ENCODE results near the gene DNM3.

DNM3 gene

DNA sequence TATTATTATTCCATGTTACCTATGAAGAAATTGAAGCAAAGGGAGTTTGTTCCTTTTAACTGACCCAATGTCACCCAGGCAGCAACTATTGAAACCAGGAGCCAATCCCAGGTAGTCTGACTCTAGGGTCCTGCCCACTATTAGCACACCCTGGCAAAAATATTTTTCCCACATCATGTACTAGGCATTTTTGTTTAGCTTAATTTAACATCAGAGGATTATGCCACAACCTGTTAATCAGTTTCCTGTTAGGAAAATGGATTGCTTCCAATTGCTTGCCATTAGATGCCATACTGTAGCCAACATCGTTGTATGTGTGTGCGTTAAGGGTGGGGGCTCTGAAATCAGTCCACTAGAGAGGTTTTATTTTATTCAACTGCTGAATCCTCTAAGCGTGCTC, 281.1 kb downstream of the DNM3 start:
- H3K9me3 ChIP-seq (replicated peaks; ENCODE audit: insufficient read depth, low read length) = no peaks in the 10 kb centered on the region
- no peaks in the 10 kb centered on the region for H3K4me1 ChIP-seq (ENCODE audit: low read length)
- no peaks in the 10 kb centered on the region for H3K27me3 ChIP-seq (replicated peaks; ENCODE audit: insufficient read depth, low read length)
- no peaks in the 10 kb centered on the region for H4K20me1 ChIP-seq (ENCODE audit: insufficient read depth, low read length)
- no peaks in the 10 kb centered on the region for H3K79me2 ChIP-seq (ENCODE audit: low read length)
- H3K4me2 ChIP-seq (ENCODE audit: low read depth, low read length) = no peak overlapping the region
- H3F3A ChIP-seq (ENCODE audit: insufficient read depth, low read length) = no peaks in the 10 kb centered on the region
- no peak overlapping the region for H3K4me3 ChIP-seq (ENCODE audit: low read length)
- no peaks in the 10 kb centered on the region for H3K9me2 ChIP-seq (replicated peaks; ENCODE audit: insufficient read depth, low read length)
- DNase-seq = no peak
- H3K9ac ChIP-seq (ENCODE audit: low read length) = no peak overlapping the region
- H3K27ac ChIP-seq (ENCODE audit: low read length) = no peak overlapping the region
- no peak for TF ChIP-seq EZH2 (optimal IDR thresholded peaks at IDR 0.05; ENCODE audit: low read depth, low read length)
- TF ChIP-seq, protein P1, sequence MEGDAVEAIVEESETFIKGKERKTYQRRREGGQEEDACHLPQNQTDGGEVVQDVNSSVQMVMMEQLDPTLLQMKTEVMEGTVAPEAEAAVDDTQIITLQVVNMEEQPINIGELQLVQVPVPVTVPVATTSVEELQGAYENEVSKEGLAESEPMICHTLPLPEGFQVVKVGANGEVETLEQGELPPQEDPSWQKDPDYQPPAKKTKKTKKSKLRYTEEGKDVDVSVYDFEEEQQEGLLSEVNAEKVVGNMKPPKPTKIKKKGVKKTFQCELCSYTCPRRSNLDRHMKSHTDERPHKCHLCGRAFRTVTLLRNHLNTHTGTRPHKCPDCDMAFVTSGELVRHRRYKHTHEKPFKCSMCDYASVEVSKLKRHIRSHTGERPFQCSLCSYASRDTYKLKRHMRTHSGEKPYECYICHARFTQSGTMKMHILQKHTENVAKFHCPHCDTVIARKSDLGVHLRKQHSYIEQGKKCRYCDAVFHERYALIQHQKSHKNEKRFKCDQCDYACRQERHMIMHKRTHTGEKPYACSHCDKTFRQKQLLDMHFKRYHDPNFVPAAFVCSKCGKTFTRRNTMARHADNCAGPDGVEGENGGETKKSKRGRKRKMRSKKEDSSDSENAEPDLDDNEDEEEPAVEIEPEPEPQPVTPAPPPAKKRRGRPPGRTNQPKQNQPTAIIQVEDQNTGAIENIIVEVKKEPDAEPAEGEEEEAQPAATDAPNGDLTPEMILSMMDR (IDR thresholded peaks at IDR 0.05; ENCODE audit: low read length) = no peak
- no peak for TF ChIP-seq EZH2phosphoT487 (IDR thresholded peaks at IDR 0.05; ENCODE audit: low read length)
- H2AFZ ChIP-seq (ENCODE audit: low read length) = no peak overlapping the region
- H3K36me3 ChIP-seq (replicated peaks; ENCODE audit: insufficient read depth, low read length) = no peaks in the 10 kb centered on the region

DNA sequence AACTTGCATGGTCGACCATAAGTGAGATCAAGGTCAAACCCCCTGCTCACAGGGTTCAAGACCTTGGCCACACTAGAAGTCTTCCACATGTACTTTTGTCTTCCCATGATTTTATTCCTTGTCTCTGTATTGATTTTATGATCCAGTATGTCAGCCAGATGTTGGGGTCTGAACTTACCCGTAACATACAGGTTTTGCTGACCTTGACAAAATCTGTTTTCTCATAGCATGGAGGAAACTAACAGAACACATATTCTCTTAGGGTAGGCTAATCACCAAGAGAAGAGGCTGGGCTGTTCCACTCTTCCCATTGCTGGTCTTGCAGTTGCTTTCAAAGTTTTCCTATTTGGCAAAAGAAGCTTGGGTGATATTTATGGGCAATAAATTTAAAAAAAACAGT, 284.0 kb downstream of the DNM3 start:
- H3K9ac ChIP-seq (ENCODE audit: low read length) = no peak overlapping the region
- H3K36me3 ChIP-seq (replicated peaks; ENCODE audit: insufficient read depth, low read length) = no peaks in the 10 kb centered on the region
- no peak overlapping the region for H3K27ac ChIP-seq (ENCODE audit: low read length)
- H3K9me2 ChIP-seq (replicated peaks; ENCODE audit: insufficient read depth, low read length) = no peaks in the 10 kb centered on the region
- no peak for DNase-seq
- no peak overlapping the region for H3K4me2 ChIP-seq (ENCODE audit: low read depth, low read length)
- H2AFZ ChIP-seq (ENCODE audit: low read length) = no peak overlapping the region
- H3K9me3 ChIP-seq (replicated peaks; ENCODE audit: insufficient read depth, low read length) = no peaks in the 10 kb centered on the region
- H4K20me1 ChIP-seq (ENCODE audit: insufficient read depth, low read length) = no peaks in the 10 kb centered on the region
- H3K4me3 ChIP-seq (ENCODE audit: low read length) = no peak overlapping the region
- no peaks in the 10 kb centered on the region for H3F3A ChIP-seq (ENCODE audit: insufficient read depth, low read length)
- no peak for TF ChIP-seq EZH2phosphoT487 (IDR thresholded peaks at IDR 0.05; ENCODE audit: low read length)
- no peak for TF ChIP-seq EZH2 (optimal IDR thresholded peaks at IDR 0.05; ENCODE audit: low read depth, low read length)
- TF ChIP-seq, protein P1 (IDR thresholded peaks at IDR 0.05; ENCODE audit: low read length) = no peak
- no peaks in the 10 kb centered on the region for H3K79me2 ChIP-seq (ENCODE audit: low read length)
- H3K27me3 ChIP-seq (replicated peaks; ENCODE audit: insufficient read depth, low read length) = no peaks in the 10 kb centered on the region
- no peaks in the 10 kb centered on the region for H3K4me1 ChIP-seq (ENCODE audit: low read length)

DNA sequence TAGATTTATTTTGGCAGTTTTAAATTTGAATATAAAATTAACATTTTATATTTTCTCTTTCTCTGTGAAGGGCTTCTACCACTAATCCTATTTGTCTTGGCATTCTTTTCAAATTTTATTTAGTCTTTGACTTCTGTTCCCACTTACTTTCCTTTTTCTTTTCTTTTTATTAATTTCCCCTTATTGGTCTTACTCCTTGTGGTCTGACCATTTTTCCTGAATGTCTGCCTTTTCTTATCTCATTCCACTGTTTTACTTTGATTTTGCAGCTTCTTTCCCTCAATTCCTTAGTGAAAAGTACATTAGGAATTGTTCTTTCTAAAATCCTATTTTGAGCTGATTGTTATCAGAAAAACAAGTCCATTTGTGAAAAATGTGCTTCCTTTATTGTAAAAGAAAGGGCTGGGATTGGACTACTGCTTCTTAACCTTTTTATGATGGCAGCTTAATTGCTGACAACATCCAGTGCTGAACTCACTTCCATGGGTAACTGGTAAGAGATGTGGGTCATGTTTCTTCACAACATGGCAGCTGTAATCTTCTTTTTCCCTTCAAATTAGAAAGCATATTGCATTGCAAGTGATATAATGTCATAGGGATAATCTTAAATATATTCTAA, 284.6 kb downstream of the DNM3 start:
- Histone ChIP-seq H3K36me3 (replicated peaks; ENCODE audit: insufficient read depth, low read length) (no peaks in the 10 kb centered on the region), H2AFZ (ENCODE audit: low read length) (no peak overlapping the region), H3K27me3 (replicated peaks; ENCODE audit: insufficient read depth, low read length) (no peaks in the 10 kb centered on the region), H3K9me3 (replicated peaks; ENCODE audit: insufficient read depth, low read length) (no peaks in the 10 kb centered on the region), H3K27ac (ENCODE audit: low read length) (no peak overlapping the region), H3K4me3 (ENCODE audit: low read length) (no peak overlapping the region), H3F3A (ENCODE audit: insufficient read depth, low read length) (no peaks in the 10 kb centered on the region), H4K20me1 (ENCODE audit: insufficient read depth, low read length) (no peaks in the 10 kb centered on the region), H3K9ac (ENCODE audit: low read length) (no peak overlapping the region), H3K4me2 (ENCODE audit: low read depth, low read length) (no peak overlapping the region), H3K4me1 (ENCODE audit: low read length) (no peaks in the 10 kb centered on the region), H3K79me2 (ENCODE audit: low read length) (no peaks in the 10 kb centered on the region), H3K9me2 (replicated peaks; ENCODE audit: insufficient read depth, low read length) (no peaks in the 10 kb centered on the region)
- TF ChIP-seq, protein P1 (IDR thresholded peaks at IDR 0.05; ENCODE audit: low read length) = no peak
- TF ChIP-seq EZH2 (optimal IDR thresholded peaks at IDR 0.05; ENCODE audit: low read depth, low read length) (no peak), EZH2phosphoT487 (IDR thresholded peaks at IDR 0.05; ENCODE audit: low read length) (no peak)
- DNase-seq = no peak
